Activated T-helper 17 cell treated with anti-CD3 and anti-CD28 coated beads, Interleukin-2, amount 50 U/mL, for 72 hours (primary cell): Measurements from ENCODE around the gene MDC1. TPM values are rescaled to one million over a fixed set of nuclear protein-coding genes. Genes with fewer than 3 reads are reported as not detected.
A peak's percentile ranks its signal among the peaks of the same experiment; 100 is the strongest.

ENCODE experiments used
- ATAC-seq: fragments of 150-1000 bp; cut with Tn5 transposase; replicated peaks from 2 replicates; pipeline ENCODE4 v1.10.0; 2021; ENCODE audit warnings: mild to moderate bottlenecking, moderate library complexity
- H3K27ac Mint-ChIP-seq: one replicate; pipeline ENCODE4 v1.8.0; 2022; ENCODE audit warnings: mixed read lengths
- H3K27me3 Mint-ChIP-seq: one replicate; pipeline ENCODE4 v1.8.0; 2022; ENCODE audit warnings: mixed read lengths
- H3K36me3 Mint-ChIP-seq: one replicate; pipeline ENCODE4 v1.8.0; 2022; ENCODE audit warnings: low read depth, mild to moderate bottlenecking, mixed read lengths
- H3K4me1 Mint-ChIP-seq: one replicate; pipeline ENCODE4 v1.8.0; 2022; ENCODE audit warnings: mixed read lengths
- H3K4me3 Mint-ChIP-seq: one replicate; pipeline ENCODE4 v1.8.0; 2022; ENCODE audit warnings: mild to moderate bottlenecking, mixed read lengths
- H3K9me3 Mint-ChIP-seq: one replicate; pipeline ENCODE4 v1.8.0; 2022; ENCODE audit warnings: mixed read lengths
- total RNA-seq, 2 donors: library from RNA; stranded (reverse); gene quantifications; one replicate each; pipeline ENCODE4 v1.2.3, GENCODE V29; 2022

MDC1 gene
- total RNA-seq, 2 donors from 2014 or later: 57.4 to 82.1 TPM

DNA sequence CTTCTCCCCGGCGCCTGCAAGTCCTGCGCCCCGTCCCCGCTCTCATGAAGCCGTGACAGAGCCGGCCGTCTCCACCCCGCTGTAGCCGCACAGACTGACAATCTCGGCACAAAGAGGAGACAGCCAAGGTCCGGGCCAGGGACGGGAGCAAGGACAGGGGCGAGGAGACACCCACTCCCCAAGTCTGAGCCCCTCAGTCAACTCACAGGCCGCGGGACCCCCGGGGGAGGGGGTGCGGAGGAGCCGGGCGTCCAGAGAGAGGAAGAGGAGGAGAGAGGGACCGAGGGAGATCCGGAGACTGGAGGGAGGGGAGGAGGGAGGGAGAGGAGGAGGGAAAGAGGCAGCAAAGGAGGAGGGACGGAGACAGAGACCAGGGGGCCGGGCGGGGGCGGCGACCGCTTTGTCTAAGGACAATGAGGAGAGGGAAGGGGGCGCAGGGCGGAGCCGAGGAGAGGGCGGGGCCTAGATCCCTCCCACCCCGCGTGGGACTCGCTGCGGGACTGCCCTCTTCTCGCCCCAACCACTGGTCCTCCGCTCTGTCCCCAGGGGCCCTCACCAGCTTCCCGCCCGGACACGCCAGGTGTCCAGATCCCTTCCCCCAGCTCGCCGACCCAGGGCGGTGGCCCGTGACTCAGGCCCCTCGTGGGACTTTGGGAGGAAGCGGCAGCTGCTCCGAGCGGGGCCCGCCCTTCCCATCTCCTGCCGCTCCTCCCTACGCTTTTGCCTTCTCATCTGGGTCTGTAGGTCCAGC lies 30.0 kb downstream of the MDC1 start:
- Mint-ChIP-seq H3K36me3 (peaks cover 73% of the 10 kb centered on the region), H3K4me3 (peak overlapping the region; percentile 98), H3K27me3 (no peaks in the 10 kb centered on the region), H3K9me3 (no peaks in the 10 kb centered on the region), H3K4me1 (peaks cover 23% of the 10 kb centered on the region), H3K27ac (peak overlapping the region; percentile 97)
- ATAC-seq: peak; percentile 48

DNA sequence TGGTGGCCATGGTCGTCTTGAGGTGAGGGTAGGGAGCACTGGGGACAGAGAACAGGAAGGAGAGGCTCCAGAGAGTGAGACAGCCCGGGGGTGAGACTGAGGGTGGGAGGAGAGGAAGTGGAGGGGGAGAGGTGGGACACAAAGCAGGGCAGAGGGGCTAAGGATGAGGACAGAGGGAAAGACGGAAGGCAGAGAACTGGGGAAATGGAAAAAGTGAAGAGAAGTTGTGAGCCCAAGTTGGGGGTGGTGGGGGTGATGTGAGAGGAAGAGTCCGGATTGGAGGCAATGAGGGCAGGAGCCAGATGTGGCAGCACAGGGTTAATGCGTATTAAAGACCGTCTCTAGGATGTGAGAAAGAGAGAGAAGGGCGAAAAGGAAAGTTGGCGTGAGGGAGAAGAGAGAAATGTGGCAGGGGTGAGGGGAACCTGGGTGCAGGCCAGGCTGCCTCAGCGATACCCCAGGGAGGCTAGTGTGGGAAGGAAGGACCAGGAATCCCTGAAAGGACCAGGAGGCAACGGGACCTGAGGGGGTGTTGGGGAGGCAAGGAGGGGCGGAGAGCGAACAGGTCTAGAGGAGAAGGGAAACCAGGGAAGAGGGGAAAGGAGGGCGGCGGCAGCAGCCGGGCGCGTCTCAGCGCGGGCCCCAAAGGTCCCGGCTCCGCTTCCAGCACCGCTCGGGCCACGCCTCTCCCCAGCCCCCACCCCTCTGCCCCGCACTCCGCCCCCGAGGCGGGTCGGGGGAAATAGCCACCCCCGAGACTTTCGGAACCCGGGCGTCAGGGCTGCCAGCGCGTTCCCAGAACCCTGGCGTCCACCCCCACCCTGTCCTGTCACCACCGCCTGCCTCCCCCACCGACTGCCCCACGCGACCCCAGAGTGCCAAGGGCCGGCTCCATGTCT lies 30.8 kb downstream of the MDC1 start, which contains the start of gene PPP1R18:
Gene PPP1R18 (minus strand): TSS at position 637 of the 899 bp plus-strand sequence. CDS start 627 bp downstream, at position 10.
- ATAC-seq: peak; percentile 42
- Mint-ChIP-seq H3K36me3 (peaks cover 81% of the 10 kb centered on the region), H3K27ac (peak within 1 kb of the TSS; percentile 97), H3K4me3 (peak within 1 kb of the TSS; percentile 98), H3K9me3 (no peaks in the 10 kb centered on the region), H3K27me3 (no peaks in the 10 kb centered on the region), H3K4me1 (peaks cover 23% of the 10 kb centered on the region)

DNA sequence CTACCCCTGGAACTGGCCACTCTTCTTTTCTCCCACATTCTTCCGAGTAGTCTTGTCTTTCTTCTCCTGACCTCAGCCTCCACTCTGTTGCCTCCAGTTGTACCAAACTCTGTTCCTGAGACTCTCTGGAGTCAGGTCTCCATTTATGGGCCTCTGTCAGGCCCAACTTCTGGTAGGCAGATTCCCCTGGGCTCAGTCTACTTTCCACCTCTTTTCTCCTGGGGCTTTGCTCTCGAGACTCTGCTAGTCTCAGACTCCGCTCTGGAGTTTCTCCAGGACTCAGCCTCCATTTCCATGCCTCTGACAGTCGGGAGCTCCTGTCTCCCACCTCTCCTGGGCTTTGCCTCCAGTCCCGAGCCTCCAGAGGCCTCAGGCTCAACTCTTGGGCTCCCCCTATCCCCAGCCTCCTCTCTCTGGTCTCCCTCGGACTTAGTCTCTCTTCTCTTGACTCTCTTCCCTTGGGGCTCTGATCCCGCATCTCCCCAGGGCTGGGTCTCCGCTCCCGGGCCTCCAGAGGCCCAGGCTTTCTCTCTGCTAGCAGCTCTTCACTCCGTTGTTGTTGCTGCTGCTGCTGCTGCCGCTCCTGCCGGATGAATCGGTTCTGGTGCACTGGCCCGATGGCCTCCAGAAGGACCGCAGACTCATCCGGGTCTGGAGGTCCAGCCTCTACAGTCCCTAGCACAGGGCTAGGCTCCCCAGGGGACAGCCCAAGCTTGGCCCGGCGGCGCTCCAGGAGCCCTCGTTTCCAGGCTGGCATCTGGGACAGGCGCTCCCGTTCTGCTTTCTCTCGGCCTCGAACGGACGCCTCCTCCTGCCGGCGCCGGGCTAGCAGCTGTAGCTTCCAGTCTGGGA lies 31.7 kb downstream of the MDC1 start:
- Mint-ChIP-seq H3K4me3 (peak overlapping the region; percentile 98), H3K9me3 (no peaks in the 10 kb centered on the region), H3K27ac (peak overlapping the region; percentile 97), H3K27me3 (no peaks in the 10 kb centered on the region), H3K36me3 (peaks cover 86% of the 10 kb centered on the region), H3K4me1 (peaks cover 20% of the 10 kb centered on the region)
- no peak for ATAC-seq

DNA sequence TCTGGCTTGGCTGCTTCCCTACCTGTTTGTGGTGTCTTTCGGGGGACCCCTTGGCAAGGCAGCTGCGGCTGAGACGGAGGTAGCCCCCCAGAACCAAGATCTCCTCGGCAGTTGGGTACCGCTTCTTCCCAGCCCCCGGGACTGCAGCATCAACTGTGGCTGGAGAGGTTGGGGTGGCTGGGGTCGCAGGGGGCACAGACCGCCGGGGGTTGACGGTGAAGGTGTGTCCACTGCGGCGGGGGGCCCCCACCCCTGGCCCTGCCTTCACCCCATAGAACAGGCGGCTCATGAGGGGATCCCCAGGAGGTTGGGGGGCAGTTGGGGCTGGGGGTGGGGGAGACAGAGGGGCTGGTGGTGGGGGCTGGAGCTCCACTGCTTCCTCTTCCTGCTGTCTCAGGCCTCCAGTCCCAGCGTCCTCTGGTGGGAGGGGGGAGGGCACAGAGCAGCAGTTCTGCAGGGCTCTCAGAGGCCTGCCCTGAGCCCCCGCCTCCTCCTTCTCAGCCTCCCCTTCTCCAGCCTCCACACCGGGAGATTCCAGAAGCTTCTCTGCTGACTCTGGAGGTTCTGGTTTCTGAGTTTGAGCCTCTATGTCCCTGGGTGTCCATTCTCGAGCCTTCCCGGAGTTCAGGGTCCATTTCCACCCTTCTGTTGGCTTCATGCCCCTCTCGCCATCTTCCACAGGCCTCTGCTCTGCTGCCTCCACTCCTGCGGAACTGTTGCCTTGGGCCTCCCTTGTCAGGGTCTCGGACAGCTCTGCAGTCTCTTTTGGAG lies 32.5 kb downstream of the MDC1 start:
- H3K4me3 Mint-ChIP-seq: peak overlapping the region; percentile 98
- peak overlapping the region; percentile 97 for H3K27ac Mint-ChIP-seq
- peaks cover 90% of the 10 kb centered on the region for H3K36me3 Mint-ChIP-seq
- H3K27me3 Mint-ChIP-seq: no peaks in the 10 kb centered on the region
- peaks cover 13% of the 10 kb centered on the region for H3K4me1 Mint-ChIP-seq
- no peaks in the 10 kb centered on the region for H3K9me3 Mint-ChIP-seq
- no peak for ATAC-seq

DNA sequence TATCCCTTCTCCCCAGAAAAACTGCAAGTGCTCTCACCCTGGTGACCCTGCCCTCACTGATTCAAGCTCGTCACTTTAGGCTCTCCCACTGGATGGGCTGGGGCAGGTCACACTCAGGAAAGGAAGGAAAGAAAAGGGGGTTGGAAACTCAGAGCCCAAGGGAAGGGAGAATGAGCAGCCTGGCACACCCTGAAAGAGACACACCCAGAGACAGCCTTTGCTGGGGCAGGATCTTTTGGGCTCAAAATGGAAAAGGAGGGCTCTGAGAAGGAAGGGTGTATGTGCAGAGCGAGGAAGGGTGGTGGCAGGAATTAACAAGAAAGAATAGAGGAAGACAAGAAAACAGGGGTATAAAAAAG lies 33.1 kb downstream of the MDC1 start:
- Mint-ChIP-seq H3K27me3 (no peaks in the 10 kb centered on the region), H3K9me3 (no peaks in the 10 kb centered on the region), H3K4me3 (peak overlapping the region; percentile 98), H3K36me3 (peaks cover 96% of the 10 kb centered on the region), H3K27ac (peak overlapping the region; percentile 97), H3K4me1 (peaks cover 13% of the 10 kb centered on the region)
- no peak for ATAC-seq

DNA sequence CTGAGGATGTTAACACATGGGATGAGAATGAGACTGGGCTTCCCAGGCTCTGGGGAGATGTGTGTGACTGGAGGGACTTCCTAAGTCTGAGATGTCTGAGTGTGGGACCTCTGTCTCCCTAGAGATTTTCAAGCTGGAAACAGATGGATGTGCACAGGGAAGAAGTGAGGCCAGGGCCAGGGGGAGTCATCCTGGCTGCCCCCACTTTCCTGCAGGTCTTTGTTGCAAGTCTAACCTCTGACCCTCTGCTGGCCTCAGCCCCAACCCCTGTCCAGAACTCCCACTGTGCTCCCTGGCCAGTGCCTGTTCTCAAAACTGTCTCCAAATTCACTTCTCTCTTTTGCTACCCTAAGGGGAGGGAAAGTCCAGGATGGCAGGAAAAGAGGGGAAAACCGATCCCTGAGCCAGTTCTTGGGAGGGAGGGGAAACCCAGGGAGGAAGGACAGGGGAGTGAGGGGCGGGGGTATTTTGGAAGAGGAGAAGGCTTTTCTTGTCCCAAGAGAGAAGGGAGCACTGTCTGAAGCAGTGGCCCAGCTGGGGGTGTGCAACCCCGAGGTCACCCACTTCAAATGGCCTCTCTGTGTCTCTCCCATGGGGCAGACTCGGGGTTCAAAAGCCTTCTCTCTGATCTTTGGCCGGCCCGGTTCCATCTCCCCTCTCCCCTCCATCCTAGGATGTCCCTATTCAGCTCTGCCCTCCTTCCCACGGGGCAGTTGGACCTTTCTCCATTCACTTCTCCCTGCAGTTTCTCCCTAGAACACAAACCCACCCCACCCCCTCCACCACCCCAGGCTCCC lies 33.7 kb downstream of the MDC1 start:
- Mint-ChIP-seq H3K27ac (peak overlapping the region; percentile 97), H3K27me3 (no peaks in the 10 kb centered on the region), H3K4me1 (peaks cover 9% of the 10 kb centered on the region), H3K36me3 (peaks cover 100% of the 10 kb centered on the region), H3K4me3 (peak overlapping the region; percentile 98), H3K9me3 (no peaks in the 10 kb centered on the region)
- ATAC-seq: no peak

DNA sequence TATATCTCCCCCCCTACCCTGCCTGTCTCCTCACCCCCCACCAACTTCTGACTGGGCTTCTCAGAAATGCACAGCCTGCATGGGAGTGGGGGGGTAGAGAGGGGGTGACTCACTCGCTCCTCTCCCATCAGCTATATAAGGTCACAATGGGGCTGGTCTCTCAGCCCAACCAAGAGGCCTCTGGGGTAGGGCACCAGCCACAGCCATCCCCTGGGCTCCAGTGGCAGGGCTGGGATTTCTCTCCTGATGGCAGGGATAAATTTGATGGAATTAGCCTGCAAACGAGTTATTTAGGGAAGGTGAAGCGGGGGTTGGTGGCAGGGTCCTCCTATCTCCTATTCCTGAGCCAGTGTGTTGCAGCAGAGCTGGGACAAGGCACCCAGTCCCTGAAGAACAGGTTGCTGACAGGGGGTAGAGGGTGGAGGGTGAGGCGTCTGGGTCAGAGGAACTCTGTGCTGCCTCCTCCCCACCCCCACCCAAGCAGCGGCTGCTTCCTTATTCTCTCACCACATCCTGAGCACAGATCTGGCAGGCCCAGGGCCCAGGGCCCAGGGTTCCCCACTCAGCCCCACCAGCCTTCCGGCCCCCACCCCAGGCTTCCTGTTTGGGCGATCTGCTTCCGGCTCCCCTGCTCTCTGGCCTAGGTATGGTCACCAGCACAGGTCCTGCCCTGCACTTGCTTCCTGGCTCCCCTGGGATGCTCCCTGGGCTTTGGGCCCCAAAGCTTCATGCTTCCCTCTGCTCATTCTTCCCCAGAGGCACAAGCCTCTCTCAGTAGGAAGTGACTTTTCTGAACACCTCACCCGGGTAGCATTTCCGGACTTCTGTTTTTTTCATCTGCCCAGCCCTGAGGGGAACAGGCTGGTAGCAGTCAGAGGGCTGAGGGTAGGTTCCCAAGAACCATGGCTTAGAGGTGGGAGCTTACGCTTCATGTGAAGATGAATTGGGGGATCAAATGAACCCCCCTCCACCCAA lies 34.7 kb downstream of the MDC1 start:
- H3K4me3 Mint-ChIP-seq: peak overlapping the region; percentile 98
- H3K27me3 Mint-ChIP-seq: no peaks in the 10 kb centered on the region
- peak overlapping the region; percentile 97 for H3K27ac Mint-ChIP-seq
- peaks cover 100% of the 10 kb centered on the region for H3K36me3 Mint-ChIP-seq
- peaks cover 4% of the 10 kb centered on the region for H3K4me1 Mint-ChIP-seq
- peak; percentile 74 for ATAC-seq
- no peaks in the 10 kb centered on the region for H3K9me3 Mint-ChIP-seq

DNA sequence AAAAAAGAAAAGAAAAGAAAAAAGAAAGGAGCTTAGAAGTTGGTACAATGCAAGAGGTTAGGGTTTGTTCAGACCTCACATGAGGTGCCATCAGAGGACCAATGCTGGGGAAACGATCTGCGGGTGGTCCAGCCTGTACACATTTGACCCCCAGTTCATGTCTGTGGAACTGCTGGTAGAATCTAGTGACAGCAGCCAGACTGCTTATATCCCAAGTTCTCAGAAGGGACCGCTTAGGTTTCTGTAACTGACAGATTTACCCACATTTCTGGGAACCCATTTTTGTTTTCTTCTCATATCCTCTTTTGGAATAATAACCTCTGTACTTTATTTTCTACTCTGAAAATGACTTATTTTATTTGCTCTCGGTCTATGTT lies 35.3 kb downstream of the MDC1 start:
- Mint-ChIP-seq H3K27ac (peak overlapping the region; percentile 97), H3K4me1 (peaks cover 4% of the 10 kb centered on the region), H3K9me3 (no peaks in the 10 kb centered on the region), H3K36me3 (peaks cover 100% of the 10 kb centered on the region), H3K4me3 (peak overlapping the region; percentile 98), H3K27me3 (no peaks in the 10 kb centered on the region)
- ATAC-seq: peak; percentile 2

DNA sequence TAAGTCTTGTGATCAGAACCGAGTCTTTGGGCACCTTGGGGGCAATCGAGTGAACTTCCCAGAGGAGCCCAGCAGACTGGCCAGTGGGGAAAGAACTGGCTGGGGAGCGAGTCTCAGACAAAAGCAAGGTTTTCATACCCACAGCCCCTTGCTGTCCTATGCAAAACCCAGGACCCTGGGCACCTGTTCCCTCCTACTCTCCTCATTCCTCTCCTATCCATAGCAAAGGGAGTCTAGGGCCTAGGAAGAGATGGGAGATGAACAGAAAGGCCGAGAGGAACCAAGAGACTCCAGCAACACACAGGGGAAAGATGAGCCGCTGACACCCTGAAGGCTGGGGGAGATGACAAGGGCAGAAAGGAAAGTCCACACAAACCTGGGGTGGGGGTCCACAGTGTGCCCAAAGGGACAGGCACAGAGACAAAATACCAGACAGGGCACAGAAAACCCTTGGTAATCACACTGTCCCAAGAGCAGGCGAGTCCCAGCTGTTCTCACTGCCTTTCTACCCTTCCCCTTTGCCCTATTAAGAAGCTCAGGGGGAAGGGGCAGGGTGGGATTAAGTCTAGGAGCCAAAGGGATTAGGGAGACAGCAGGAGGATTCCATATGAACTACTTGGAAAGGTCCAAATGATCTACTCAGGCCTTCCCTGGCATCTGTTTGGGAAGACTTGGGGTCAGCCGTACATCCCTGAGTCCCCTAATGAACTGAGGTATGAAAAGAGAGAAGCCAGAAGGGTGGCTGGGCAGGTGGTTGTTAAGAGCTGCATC lies 37.1 kb downstream of the MDC1 start:
- ATAC-seq: no peak
- H3K27ac Mint-ChIP-seq: peak overlapping the region; percentile 97
- H3K27me3 Mint-ChIP-seq: no peaks in the 10 kb centered on the region
- peak overlapping the region; percentile 98 for H3K4me3 Mint-ChIP-seq
- peaks cover 10% of the 10 kb centered on the region for H3K4me1 Mint-ChIP-seq
- H3K9me3 Mint-ChIP-seq: no peaks in the 10 kb centered on the region
- H3K36me3 Mint-ChIP-seq: peaks cover 95% of the 10 kb centered on the region

DNA sequence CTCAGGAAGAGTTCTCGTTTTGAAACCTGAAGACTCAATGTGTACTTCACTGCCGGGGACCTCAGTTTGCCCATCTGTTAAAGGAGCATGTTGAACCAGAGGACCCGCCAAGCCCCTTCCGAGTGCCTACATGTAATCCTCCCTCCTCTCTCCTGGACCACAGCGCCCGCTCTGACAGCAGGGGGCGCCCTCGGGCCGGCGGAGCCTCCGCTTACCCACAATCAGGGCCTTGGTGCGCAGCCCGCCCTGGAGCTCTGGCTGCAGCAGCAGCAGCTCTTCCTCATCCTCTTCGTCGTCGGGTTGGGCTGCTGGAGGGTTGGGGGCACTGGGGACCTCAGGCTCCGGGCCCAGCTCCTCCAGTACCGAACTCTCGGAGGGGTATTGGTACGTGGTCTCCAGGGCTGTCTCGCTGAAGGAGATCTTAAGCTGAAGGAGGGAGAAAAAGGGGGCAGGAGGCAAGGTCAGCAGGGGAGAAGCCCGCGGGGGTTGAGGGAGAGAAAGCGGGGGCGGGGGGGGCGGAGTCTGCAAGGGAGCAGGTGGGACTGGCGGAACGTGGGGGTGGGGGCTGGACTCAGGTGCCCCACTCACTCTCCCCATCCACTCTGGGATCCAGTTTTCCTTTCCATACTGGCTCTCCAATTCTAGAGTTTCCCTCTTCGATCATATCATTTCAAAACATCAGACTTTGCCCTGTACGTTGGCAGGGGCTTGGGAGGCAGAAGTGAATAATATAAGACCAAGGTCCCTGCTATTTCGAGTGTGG lies 37.9 kb downstream of the MDC1 start:
- no peaks in the 10 kb centered on the region for H3K9me3 Mint-ChIP-seq
- H3K4me1 Mint-ChIP-seq: peaks cover 10% of the 10 kb centered on the region
- peak overlapping the region; percentile 98 for H3K4me3 Mint-ChIP-seq
- ATAC-seq: peak; percentile 40
- H3K27ac Mint-ChIP-seq: peak overlapping the region; percentile 97
- no peaks in the 10 kb centered on the region for H3K27me3 Mint-ChIP-seq
- H3K36me3 Mint-ChIP-seq: peaks cover 87% of the 10 kb centered on the region

DNA sequence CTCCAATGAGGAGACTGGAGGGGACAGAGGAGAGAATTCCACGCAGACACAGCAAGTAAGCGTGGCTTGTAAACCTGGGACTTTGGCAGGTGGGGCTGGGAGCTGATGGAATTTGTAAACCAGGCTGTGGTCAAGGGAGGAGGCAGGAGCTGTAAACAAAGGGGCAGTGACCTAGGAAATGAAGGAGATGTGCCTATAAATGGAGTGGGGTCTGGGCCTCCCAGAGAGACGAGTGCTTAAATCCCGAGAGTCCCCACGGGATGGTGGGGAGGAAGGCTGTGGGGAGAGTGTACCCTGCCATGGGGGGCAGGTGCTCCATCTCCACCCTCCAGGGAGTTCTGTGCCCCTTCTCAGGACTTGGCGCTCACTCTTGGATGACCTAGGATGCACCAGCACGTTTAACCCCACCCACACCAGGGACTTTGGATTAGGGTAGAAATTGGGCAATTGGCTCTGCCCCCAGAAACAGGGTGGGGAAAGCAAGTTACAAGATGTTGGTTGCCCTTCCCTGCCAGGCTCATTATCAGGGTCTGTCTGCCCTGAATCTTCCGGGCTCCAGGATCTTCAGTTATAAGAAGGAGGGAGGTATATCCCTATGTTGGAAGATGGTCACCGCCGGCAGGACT lies 40.3 kb downstream of the MDC1 start:
- H3K27ac Mint-ChIP-seq: peak overlapping the region; percentile 79
- no peaks in the 10 kb centered on the region for H3K9me3 Mint-ChIP-seq
- ATAC-seq: no peak
- peaks cover 73% of the 10 kb centered on the region for H3K36me3 Mint-ChIP-seq
- peak overlapping the region; percentile 44 for H3K4me3 Mint-ChIP-seq
- no peaks in the 10 kb centered on the region for H3K27me3 Mint-ChIP-seq
- H3K4me1 Mint-ChIP-seq: peaks cover 15% of the 10 kb centered on the region
